Panc1 (cell line): Measurements from ENCODE around the gene DHX8. TPM values are rescaled to one million over a fixed set of nuclear protein-coding genes. Genes with fewer than 3 reads are reported as not detected.

Experiments used
- ATAC-seq: fragments of 200-7000 bp; cut with Tn5 transposase; 2 replicates; pipeline ENCODE4 v1.9.1; 2020; ENCODE audit warnings: mild to moderate bottlenecking, moderate library complexity
- BruUV-seq: library from RNA; stranded (reverse); fragments of 400-500 nt; replicated peaks from 2 replicates; lab custom pipeline; 2021; lab: Mats Ljungman, UMichigan
- CTCF ChIA-PET: fragments of 300-600 bp; sonication (Branson Sonifier 250); formaldehyde crosslinking; loops from one replicate; lab custom pipeline; 2022; ENCODE audit warnings: antibody characterized with exemption; lab: Charles Lee
- POLR2A ChIA-PET: fragments of 300-600 bp; sonication (Branson Sonifier 250); formaldehyde crosslinking; loops from one replicate; lab custom pipeline; 2022; ENCODE audit warnings: antibody characterized with exemption; lab: Charles Lee
- DNase-seq: peaks from one replicate; pipeline ENCODE4 v3.0.0-alpha.2; 2010; ENCODE audit warnings: low read depth, low spot score
- H3K27ac ChIP-seq: 2 replicates; pipeline ENCODE4 v1.5.1; 2011; ENCODE audit warnings: mild to moderate bottlenecking, low read length, inconsistent platforms
- H3K27me3 ChIP-seq: fragments of 200-500 bp; sonication (Bioruptor generic); 2 replicates; pipeline ENCODE4 v1.6.0; 2014; ENCODE audit warnings: low read length, inconsistent platforms; ENCODE audit not compliant: control insufficient read depth, insufficient read depth
- H3K36me3 ChIP-seq: fragments of 200-500 bp; sonication (Bioruptor generic); 2 replicates; pipeline ENCODE4 v1.5.1; 2014; ENCODE audit warnings: inconsistent platforms, mild to moderate bottlenecking, low read length, moderate library complexity; ENCODE audit not compliant: control insufficient read depth, insufficient read depth
- H3K4me1 ChIP-seq: 2 replicates; pipeline ENCODE4 v1.5.1; 2011; ENCODE audit warnings: inconsistent platforms, mild to moderate bottlenecking, low read length, moderate library complexity; ENCODE audit not compliant: control insufficient read depth, insufficient read depth
- H3K4me3 ChIP-seq, 2 experiments: 2 replicates each; pipeline ENCODE4 v1.5.1; 2011 to 2012; ENCODE audit warnings: low read depth in 2 of 2, low read length in 2 of 2, mild to moderate bottlenecking in 2 of 2, inconsistent platforms in 1 of 2, moderate library complexity in 1 of 2
- H3K9me3 ChIP-seq: fragments of 200-500 bp; sonication (Bioruptor generic); 2 replicates; pipeline ENCODE4 v1.5.1; 2014; ENCODE audit warnings: low read depth, mild to moderate bottlenecking, inconsistent platforms, low read length, moderate library complexity; ENCODE audit not compliant: control insufficient read depth, insufficient read depth
- POLR2AphosphoS5 ChIP-seq: IDR thresholded peaks from 2 replicates; pipeline ENCODE4 v1.6.1; 2012; ENCODE audit warnings: mild to moderate bottlenecking, low read depth, low read length, moderate library complexity
- SIN3A ChIP-seq: IDR thresholded peaks from 2 replicates; pipeline ENCODE4 v1.6.1; 2012; ENCODE audit warnings: low read depth, mild to moderate bottlenecking, low read length, moderate library complexity, borderline replicate concordance; ENCODE audit not compliant: insufficient read depth
- TCF7L2 ChIP-seq: IDR thresholded peaks from 2 replicates; pipeline ENCODE4 v1.6.1; 2011; ENCODE audit warnings: mild to moderate bottlenecking, low read depth, low read length, inconsistent platforms
- in situ Hi-C: cut with HindIII; loops from 2 replicates; pipeline ENCODE4 v1.10.0; 2016; ENCODE audit warnings: low sequenced_read_pairs, low pct_unique_long_range_greater_than_20kb
- intact Hi-C: fragments of 100-400 bp; cut with micrococcal nuclease; formaldehyde crosslinking; loops from one replicate; pipeline ENCODE4 v1.10.0; 2022; ENCODE audit not compliant: unreplicated experiment
- total RNA-seq: library from RNA; stranded (reverse); gene quantifications from one replicate; pipeline ENCODE4 v1.2.1, GENCODE V29; 2021; ENCODE audit not compliant: unreplicated experiment
- TF ChIP-seq, protein P1 (sequence below): fragments of 450-650 bp; IDR thresholded peaks from 2 replicates; pipeline ENCODE4 v1.5.1; 2017; ENCODE audit warnings: mild to moderate bottlenecking
- TF ChIP-seq, protein P2 (sequence below), 2 experiments: IDR thresholded peaks; 2 replicates each; pipeline ENCODE4 v1.6.1; 2011 to 2012; ENCODE audit warnings: low read depth in 2 of 2, control low read depth in 1 of 2, low read length in 1 of 2, mild to moderate bottlenecking in 1 of 2, moderate library complexity in 1 of 2; ENCODE audit not compliant: insufficient read depth in 1 of 2

The DHX8 gene
- total RNA-seq, 1 experiment from 2014 or later: 45.6 TPM

DNA sequence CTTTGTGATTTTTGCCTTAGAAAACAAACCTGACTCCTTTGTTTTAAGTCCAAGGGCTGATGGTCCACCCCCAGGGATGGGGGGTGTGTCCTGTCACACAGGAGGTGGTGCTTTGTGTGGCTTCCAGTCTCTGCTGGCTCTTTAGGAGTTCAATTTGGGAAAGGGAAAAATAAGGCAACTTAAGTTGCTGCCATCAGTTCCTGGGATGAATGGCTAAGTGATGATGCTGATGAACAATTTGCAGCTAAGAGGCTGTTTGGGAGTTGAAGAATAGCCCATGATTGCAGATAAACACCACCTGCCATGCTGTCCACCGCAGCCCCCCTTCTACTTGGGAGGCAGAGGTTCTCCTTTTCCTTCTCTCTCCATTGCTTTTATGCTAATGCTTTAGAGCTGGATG is 44.7 kb upstream of the DHX8 start:
- Histone ChIP-seq H3K27me3 (no peaks in the 10 kb centered on the region), H3K27ac (no peak overlapping the region), H3K4me3 (no peak overlapping the region), H3K4me1 (peaks cover 2% of the 10 kb centered on the region), H3K36me3 (no peaks in the 10 kb centered on the region), H3K9me3 (no peaks in the 10 kb centered on the region)
- intact Hi-C loops: no loop called here
- CTCF ChIA-PET: no interaction called here
- DNase-seq (no peak), ATAC-seq (no peak)
- BruUV-seq: no TSS peak
- POLR2A ChIA-PET: interaction anchor here (0.6 kb wide), 1 partner anchor 20 kb away, joined by 14 read pairs; no protein-coding TSS in a partner anchor
- in situ Hi-C loops: no loop called here
- TF ChIP-seq TCF7L2 (no peak), POLR2AphosphoS5 (no peak), SIN3A (no peak)
- TF ChIP-seq, protein P1, sequence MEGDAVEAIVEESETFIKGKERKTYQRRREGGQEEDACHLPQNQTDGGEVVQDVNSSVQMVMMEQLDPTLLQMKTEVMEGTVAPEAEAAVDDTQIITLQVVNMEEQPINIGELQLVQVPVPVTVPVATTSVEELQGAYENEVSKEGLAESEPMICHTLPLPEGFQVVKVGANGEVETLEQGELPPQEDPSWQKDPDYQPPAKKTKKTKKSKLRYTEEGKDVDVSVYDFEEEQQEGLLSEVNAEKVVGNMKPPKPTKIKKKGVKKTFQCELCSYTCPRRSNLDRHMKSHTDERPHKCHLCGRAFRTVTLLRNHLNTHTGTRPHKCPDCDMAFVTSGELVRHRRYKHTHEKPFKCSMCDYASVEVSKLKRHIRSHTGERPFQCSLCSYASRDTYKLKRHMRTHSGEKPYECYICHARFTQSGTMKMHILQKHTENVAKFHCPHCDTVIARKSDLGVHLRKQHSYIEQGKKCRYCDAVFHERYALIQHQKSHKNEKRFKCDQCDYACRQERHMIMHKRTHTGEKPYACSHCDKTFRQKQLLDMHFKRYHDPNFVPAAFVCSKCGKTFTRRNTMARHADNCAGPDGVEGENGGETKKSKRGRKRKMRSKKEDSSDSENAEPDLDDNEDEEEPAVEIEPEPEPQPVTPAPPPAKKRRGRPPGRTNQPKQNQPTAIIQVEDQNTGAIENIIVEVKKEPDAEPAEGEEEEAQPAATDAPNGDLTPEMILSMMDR: no peak
- TF ChIP-seq, protein P2, sequence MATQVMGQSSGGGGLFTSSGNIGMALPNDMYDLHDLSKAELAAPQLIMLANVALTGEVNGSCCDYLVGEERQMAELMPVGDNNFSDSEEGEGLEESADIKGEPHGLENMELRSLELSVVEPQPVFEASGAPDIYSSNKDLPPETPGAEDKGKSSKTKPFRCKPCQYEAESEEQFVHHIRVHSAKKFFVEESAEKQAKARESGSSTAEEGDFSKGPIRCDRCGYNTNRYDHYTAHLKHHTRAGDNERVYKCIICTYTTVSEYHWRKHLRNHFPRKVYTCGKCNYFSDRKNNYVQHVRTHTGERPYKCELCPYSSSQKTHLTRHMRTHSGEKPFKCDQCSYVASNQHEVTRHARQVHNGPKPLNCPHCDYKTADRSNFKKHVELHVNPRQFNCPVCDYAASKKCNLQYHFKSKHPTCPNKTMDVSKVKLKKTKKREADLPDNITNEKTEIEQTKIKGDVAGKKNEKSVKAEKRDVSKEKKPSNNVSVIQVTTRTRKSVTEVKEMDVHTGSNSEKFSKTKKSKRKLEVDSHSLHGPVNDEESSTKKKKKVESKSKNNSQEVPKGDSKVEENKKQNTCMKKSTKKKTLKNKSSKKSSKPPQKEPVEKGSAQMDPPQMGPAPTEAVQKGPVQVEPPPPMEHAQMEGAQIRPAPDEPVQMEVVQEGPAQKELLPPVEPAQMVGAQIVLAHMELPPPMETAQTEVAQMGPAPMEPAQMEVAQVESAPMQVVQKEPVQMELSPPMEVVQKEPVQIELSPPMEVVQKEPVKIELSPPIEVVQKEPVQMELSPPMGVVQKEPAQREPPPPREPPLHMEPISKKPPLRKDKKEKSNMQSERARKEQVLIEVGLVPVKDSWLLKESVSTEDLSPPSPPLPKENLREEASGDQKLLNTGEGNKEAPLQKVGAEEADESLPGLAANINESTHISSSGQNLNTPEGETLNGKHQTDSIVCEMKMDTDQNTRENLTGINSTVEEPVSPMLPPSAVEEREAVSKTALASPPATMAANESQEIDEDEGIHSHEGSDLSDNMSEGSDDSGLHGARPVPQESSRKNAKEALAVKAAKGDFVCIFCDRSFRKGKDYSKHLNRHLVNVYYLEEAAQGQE (IDR thresholded peaks at IDR 0.05; ENCODE audit: insufficient read depth in 1 of 2, low read depth in 2 of 2, low read length in 1 of 2): no peak

DNA sequence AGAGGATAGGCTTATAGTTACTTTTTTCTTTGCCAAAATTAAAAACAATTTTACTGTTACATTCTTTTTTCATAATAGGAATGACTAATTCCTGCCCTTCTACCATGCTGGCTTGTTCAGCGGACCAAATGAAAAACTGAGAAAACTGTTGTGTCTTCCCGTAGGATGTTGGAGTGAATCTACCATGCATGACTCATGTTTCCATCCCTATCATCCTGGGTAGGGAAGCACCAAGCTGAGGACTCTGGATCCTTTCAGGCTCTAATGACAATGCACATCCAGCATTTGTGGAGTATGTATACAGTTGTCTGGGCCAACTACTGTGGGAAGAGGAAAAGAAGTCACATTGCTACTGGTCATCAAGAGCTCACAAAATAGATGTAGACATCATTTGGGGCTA is 41.1 kb upstream of the DHX8 start:
- Histone ChIP-seq H3K27ac (no peak overlapping the region), H3K4me1 (no peaks in the 10 kb centered on the region), H3K9me3 (no peaks in the 10 kb centered on the region), H3K4me3 (no peak overlapping the region), H3K36me3 (no peaks in the 10 kb centered on the region), H3K27me3 (no peaks in the 10 kb centered on the region)
- ChIA-PET CTCF (no interaction called here), POLR2A (no interaction called here)
- TF ChIP-seq, protein P2 (IDR thresholded peaks at IDR 0.05; ENCODE audit: insufficient read depth in 1 of 2, low read depth in 2 of 2, low read length in 1 of 2): no peak
- TF ChIP-seq POLR2AphosphoS5: no peak
- TF ChIP-seq, protein P1: no peak
- TF ChIP-seq TCF7L2: no peak
- no peak for TF ChIP-seq SIN3A
- no peak for DNase-seq
- intact Hi-C loops (no loop called here), in situ Hi-C loops (no loop called here)
- no peak for ATAC-seq
- no TSS peak for BruUV-seq
